HG03575 (cell line): ENCODE results near the gene NLRX1.
"Not testable (repeated sequence)": the region's sequence is repeated elsewhere in the genome, so short reads cannot be mapped to it uniquely, and the experiment has no call there.

Experiments
- ATAC-seq: cut with Tn5 transposase; IDR thresholded peaks from one replicate; pipeline ENCODE4 v1.9.1; 2021; ENCODE audit not compliant: unreplicated experiment, insufficient number of reproducible peaks, low FRiP score; ENCODE audit errors: extremely low read depth

NLRX1 gene

GRCh38 chr11:119152043-119152442 lies 16.5 kb upstream of the NLRX1 start:
- ATAC-seq: no peak

DNA sequence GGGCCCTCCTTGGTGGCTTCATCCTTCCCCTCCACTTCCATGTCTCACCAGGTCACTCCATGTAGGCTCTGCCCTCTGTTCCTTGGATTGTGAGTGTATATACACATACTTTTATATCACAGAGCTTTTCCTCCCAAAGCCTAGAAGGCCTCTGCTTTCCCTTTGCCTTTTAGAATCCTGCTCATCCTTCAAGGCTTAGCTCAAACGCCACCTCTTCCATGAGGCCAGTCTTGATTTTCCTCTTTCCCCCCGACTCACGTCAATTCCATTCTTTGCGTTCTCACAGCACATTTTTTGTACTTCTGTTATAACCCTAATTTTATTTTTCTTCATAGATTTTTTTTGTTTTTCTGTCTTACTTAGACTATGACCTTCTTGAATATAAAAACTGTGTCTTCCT lies 15.9 kb upstream of the NLRX1 start:
- no peak for ATAC-seq

- ATAC-seq: no peak
Measured at GRCh38 chr11:119153049-119153818, 15.3 kb upstream of the NLRX1 start.

GRCh38 chr11:119154178-119154577 lies 14.3 kb upstream of the NLRX1 start:
- ATAC-seq: no peak

GRCh38 chr11:119155733-119156492 lies 12.6 kb upstream of the NLRX1 start:
- no peak for ATAC-seq

DNA sequence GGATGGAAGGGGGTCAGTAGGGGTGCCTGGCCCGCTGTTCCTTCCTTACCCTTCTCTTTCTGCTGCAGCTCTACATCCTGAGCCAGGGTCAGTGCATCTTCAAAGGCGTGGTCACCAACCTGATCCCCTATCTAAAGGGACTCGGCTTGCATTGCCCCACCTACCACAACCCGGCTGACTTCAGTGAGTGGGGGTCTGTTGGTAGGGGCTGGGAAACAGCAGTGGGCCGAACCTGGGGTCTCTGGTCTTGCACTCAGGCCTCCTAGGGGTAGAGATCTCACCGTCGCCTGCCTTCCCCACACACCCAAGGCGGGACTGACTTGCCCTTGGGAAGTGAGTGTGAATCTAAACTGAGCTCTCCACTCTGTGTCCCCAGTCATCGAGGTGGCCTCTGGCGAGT lies 12.0 kb upstream of the NLRX1 start:
- no peak for ATAC-seq

- no peak for ATAC-seq
Measured at GRCh38 chr11:119157063-119157462, 11.5 kb upstream of the NLRX1 start.

- no peak for ATAC-seq
Measured at GRCh38 chr11:119158467-119158866, 10.1 kb upstream of the NLRX1 start.

DNA sequence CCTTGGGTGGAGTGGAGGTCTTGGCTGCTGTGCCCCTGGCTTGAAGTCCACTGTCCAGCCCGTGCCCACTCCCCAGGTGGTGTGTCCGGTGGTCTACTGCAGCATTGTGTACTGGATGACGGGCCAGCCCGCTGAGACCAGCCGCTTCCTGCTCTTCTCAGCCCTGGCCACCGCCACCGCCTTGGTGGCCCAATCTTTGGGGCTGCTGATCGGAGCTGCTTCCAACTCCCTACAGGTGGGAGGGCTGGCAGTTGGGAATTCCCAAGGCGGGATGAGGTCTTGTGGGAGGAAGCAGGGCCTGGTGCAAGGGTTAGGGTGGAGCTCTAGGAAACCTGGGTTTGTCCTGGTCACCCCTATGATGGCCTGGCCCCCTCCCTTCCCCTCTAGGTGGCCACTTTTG lies 8.4 kb upstream of the NLRX1 start:
- ATAC-seq: no peak

DNA sequence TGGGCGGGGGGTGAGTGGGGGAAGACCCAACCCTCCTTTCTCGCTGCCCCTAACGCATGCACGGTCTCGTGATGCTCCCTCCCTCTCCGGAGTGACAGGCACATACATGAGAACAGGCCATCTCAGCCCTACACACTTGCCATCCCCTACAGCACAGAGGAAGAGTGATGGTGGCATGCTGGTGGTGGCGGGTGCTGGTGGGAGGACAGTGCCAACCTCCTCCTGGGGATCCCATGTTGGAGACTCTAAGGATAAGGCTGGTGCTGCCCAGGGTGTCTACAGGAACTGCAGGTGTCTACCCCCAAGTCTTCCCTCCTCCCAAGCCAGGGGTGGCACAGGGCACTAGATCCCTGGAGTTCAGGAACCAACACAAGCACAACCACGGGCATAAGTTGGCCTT lies 6.7 kb upstream of the NLRX1 start:
- no peak for ATAC-seq

- ATAC-seq: no peak
Measured at GRCh38 chr11:119166368-119167076, 2.0 kb upstream of the NLRX1 start.

- not testable (repeated sequence) for ATAC-seq
Measured at GRCh38 chr11:119167077-119167458, 1.5 kb upstream of the NLRX1 start.

- ATAC-seq: no peak
Measured at GRCh38 chr11:119167933-119168332, 592 bp upstream of the NLRX1 start.

DNA sequence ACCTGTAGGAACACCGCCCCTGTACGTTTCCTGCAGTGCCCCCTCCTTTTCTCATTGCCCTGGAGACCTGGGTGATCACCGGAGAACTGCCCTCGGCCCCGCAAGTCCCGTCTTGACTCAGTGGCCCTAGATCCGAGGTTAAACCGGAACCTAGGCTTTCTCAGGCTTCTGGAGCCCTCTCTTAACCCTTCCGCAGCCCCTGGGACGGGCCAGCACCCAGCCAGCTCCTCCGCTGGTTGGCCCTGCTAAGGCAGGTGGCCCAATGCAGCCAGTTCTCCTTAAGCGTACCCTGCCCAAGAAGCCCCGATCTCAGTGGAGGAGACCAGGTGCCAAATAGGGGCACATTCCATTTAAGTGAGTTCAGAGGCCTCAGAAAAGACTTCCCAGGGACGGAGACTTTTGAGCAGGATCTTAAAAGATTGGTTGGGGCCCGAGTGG lies 776 bp downstream of the NLRX1 start:
- no peak for ATAC-seq

DNA sequence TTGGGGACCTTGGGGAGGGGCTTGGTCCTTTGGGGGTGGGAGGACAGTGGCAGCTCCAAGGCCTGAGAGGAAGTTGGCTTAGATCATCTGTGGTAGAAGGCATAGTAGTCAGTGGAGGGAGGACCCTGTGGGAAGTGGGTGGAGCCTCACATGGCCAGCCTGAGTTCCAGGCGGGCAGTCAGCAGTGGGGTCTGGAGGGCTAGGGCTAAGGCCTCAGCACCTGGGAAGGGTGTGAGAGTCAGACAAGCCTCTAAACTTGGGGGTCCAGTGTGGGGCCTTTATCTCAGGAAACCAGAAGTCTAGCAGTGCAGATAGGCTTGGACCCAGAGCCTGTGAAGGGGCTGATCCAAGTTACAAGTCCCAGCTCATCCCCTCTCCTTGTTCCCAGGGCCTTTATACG lies 4.0 kb downstream of the NLRX1 start:
- no peak for ATAC-seq

GRCh38 chr11:119173453-119173852 lies 4.9 kb downstream of the NLRX1 start:
- ATAC-seq: no peak

DNA sequence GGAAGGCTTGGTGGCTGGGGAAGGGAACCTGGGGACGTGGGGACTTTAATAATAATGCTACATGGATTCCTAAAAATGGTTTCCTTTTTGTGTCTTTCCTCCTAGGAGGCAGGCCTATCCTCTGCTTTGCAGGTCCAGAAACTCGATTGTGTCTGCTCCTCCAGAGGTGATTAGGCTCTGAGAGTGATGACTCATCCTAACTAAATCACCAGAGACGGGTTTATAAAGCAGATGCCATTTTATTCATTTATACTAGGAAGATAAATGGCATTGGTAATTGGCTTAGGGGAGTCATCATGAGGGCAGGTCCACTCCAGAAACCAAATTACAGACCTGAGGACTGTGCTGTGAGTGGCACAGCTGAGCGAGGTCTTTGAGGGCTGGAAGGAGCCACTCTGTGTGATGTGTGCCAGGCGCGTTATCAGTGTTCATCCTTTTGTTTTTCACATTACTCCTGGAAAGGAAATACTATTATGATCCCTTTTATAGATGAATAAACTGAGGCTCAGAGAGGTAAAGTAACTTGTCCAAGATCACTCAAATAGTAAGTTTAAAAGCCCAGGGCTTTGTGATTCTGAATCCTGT lies 7.1 kb downstream of the NLRX1 start:
- ATAC-seq: no peak

GRCh38 chr11:119178166-119178680 lies 9.7 kb downstream of the NLRX1 start:
- no peak for ATAC-seq

GRCh38 chr11:119179342-119179741 lies 10.8 kb downstream of the NLRX1 start:
- ATAC-seq: no peak
